ENCODE measurements around the gene MARCHF4. TPM values are rescaled to one million over a fixed set of nuclear protein-coding genes. Genes with fewer than 3 reads are reported as not detected.

Gene MARCHF4
- total RNA-seq, 2 donors from 2014 or later, result not detected

DNA sequence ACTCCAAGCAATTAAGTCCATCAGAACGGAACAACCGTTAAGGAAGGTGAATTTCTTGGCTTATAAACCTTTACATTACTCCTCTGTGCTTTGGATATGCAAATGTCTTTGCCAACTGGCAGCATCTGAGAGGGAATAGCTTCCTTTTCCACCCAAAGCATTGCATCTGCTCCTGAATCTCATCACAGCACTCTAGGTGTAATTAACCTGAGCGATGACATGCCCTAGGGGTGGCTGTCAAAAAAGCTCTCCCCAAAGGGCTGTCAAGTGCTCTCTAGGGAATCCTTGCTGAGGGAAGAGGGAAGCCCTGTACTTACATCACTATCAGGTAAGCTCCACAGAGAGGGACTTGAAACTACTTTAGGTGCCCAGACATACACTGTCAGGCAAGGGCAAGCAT lies 34.5 kb upstream of the MARCHF4 start:
- no peak overlapping the region for H3K27ac Mint-ChIP-seq
- peaks cover 23% of the 10 kb centered on the region for H3K27me3 Mint-ChIP-seq (ENCODE audit: low read depth)
- ATAC-seq (replicated peaks in 1 of 2), result no peak
- DNase-seq, result no peak
- H3K36me3 Mint-ChIP-seq (ENCODE audit: insufficient read depth in 2 of 2), result no peaks in the 10 kb centered on the region
- no peak overlapping the region for H3K4me3 Mint-ChIP-seq
- H3K4me1 Mint-ChIP-seq (ENCODE audit: low read depth), result peaks cover 5% of the 10 kb centered on the region
- no peaks in the 10 kb centered on the region for H3K9me3 Mint-ChIP-seq

DNA sequence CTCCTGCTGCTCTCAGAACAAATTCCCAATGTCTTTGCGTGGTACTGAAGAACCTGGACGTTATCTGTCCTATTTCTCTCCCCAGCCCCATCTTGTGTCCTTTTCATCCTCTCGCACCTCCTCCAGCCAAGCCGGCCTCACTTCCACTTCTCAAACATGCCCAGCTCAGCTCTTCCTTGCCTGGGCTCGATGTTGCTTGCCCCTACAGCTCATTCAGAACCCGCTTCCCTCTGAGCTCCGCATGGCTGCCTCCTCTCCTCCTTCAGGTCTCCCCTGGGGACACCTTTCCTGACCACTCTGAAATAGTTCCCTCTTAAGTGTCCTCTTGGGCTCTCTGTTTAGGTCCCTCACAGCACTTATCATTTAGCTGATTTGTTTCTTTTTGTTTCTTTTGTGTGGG lies 33.3 kb upstream of the MARCHF4 start:
- Mint-ChIP-seq H3K9me3 (no peaks in the 10 kb centered on the region), H3K4me1 (ENCODE audit: low read depth) (no peaks in the 10 kb centered on the region), H3K4me3 (no peak overlapping the region), H3K36me3 (ENCODE audit: insufficient read depth in 2 of 2) (no peaks in the 10 kb centered on the region), H3K27me3 (ENCODE audit: low read depth) (peaks cover 23% of the 10 kb centered on the region), H3K27ac (no peak overlapping the region)
- ATAC-seq (replicated peaks in 1 of 2) (no peak), DNase-seq (no peak)

DNA sequence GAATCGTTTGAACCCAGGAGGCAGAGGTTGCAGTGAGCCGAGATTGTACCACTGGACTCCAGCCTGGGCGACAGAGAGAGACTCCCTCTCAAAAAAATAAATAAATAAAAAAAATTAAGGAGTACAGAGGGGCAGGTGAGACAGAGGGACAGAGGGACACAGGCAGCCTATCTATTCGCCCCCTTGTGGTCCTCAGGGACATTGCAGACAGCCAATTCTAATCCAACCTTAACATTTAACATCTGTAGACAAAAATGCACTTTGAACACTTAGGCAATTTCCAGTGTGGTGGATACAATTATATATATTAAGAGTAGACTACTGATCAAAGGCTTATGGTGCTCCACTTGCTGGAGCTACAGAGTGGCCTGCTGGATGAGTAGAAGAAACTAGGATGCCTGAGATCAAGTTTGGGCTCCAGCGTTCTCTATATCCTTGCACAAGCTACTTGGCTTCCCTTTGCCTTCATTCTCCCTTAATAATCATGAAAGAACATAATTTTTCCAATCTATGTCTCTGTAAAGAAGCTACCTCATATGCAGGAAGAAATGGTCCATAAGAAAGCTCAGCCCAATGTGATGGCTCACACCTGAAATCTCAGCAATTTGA lies 31.8 kb upstream of the MARCHF4 start:
- Mint-ChIP-seq H3K27me3 (ENCODE audit: low read depth) (peaks cover 23% of the 10 kb centered on the region), H3K4me3 (no peak overlapping the region), H3K4me1 (ENCODE audit: low read depth) (no peaks in the 10 kb centered on the region), H3K9me3 (no peaks in the 10 kb centered on the region), H3K36me3 (ENCODE audit: insufficient read depth in 2 of 2) (no peaks in the 10 kb centered on the region), H3K27ac (no peak overlapping the region)
- peak; percentile 46 to 51 for DNase-seq
- peak; percentile 55 to 64 for ATAC-seq (replicated peaks in 1 of 2)

DNA sequence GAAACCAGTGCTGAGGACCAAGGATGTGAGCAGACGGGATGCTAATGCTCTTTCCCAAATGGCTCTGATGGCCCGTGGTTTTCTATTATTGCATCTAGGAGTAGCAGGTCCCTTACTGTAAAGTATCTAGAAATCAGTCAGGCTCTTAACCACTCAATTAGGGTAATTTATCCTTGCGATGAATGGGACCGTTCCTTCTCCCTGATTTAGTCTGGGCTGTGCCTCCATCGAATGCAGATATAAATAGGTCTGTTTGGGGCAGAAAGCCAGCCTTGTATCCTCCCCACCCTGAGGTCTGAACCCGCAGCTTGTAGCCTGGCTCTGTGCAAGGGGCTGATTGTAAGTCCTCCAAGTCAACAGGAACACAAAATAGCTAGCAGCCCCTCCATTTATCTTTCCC lies 30.5 kb upstream of the MARCHF4 start:
- ATAC-seq (replicated peaks in 1 of 2), result no peak
- Mint-ChIP-seq H3K36me3 (ENCODE audit: insufficient read depth in 2 of 2) (no peaks in the 10 kb centered on the region), H3K27me3 (ENCODE audit: low read depth) (peaks cover 14% of the 10 kb centered on the region)

DNA sequence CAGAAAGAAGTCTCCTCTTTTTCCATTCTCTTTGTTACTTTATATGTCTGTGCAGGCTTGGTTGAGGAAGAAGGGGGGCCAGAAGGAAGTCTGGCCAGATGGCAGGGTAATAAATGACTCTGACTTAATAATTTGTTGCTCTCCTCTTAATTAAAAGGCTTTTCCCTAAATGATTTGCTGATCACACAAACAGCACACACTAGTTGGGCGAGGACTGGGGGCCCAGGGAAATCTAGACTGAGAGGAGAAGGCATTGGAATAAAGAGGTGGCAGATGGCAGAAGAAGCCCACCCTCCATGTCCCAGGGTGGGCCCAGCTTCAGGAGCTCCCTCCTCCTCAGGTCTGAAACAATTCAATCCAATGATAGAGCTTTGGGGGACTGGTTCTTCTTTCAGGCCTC lies 27.3 kb upstream of the MARCHF4 start:
- ATAC-seq (replicated peaks in 1 of 2), result no peak
- Mint-ChIP-seq H3K4me3 (no peak overlapping the region), H3K27ac (no peak overlapping the region), H3K9me3 (peaks cover 0 to 2% of the 10 kb centered on the region in 2 donors), H3K27me3 (ENCODE audit: low read depth) (no peaks in the 10 kb centered on the region), H3K4me1 (ENCODE audit: low read depth) (no peaks in the 10 kb centered on the region), H3K36me3 (ENCODE audit: insufficient read depth in 2 of 2) (no peaks in the 10 kb centered on the region)
- DNase-seq, result no peak

More for the DNA sequence above, 30.5 kb upstream of the MARCHF4 start:
- no peaks in the 10 kb centered on the region for H3K4me1 Mint-ChIP-seq (ENCODE audit: low read depth)
- no peak overlapping the region for H3K27ac Mint-ChIP-seq
- DNase-seq, result no peak
- H3K4me3 Mint-ChIP-seq, result no peak overlapping the region
- no peaks in the 10 kb centered on the region for H3K9me3 Mint-ChIP-seq

DNA sequence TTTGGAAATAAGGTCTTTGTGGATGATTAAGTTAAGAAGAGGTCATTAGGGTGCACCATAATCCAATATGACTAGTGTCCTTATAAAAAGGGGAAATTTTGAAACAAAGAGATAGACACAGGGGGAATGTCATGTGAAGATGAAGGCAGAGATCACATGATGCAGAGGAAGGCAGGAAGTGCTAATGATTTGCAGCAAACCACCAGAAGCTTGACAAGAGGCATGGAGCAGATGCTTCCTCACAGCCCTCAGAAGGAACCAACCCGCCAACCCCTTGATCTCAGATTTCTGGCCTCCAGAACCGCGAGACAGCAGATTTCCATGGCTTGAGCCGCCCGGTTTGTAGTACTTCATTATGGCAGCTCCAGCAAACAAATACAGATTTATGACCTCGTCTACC lies 22.6 kb upstream of the MARCHF4 start:
- Mint-ChIP-seq H3K27ac (no peak overlapping the region), H3K27me3 (ENCODE audit: low read depth) (peaks cover 7% of the 10 kb centered on the region), H3K36me3 (ENCODE audit: insufficient read depth in 2 of 2) (no peaks in the 10 kb centered on the region), H3K9me3 (peaks cover 0 to 2% of the 10 kb centered on the region in 2 donors), H3K4me3 (no peak overlapping the region), H3K4me1 (ENCODE audit: low read depth) (no peaks in the 10 kb centered on the region)
- ATAC-seq (replicated peaks in 1 of 2) (no peak), DNase-seq (no peak)

DNA sequence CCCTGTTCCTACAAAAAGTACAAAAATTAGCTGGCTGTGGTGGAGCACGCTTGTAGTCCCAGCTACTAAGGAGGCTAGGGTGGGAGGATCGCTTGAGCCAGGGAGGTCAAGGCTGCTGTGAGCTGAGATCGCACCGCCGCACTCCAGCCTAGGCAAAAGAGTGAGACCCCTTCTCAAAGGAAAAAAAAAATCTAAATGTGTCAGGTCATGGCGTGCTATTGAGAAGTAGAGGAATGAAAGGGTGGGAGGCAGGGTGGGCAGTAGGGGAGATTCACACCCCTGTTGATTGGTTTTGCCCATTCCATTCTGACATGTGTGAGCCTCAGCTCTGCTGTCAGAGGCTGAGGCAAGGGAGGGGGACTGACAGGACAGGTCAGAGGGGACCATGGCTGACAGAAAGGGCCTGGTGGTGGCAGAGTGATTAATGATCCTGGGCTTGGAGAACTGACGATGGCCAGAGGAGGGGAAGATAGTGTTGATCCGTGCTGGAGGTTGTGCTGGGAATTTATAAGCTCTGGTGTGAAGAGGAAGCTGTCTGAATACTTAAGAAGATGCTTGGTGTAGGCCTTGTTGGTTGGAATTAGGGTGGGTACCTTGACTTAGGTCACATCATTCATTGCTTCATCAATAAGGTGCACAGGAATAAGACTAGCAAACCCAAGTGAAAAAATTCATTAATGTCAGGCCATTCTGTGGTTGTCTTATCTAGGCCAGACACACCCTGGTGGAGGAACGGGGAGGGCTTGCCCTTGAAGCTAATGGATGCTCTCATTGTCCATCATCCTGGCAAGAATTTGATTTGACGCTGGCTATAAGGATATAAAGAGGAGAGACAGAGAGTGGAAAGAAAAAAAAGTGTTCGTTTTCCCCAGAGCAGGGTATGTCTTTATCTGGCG lies 20.9 kb upstream of the MARCHF4 start:
- Mint-ChIP-seq H3K27me3 (ENCODE audit: low read depth) (peaks cover 7% of the 10 kb centered on the region), H3K4me1 (ENCODE audit: low read depth) (peaks cover 10% of the 10 kb centered on the region), H3K9me3 (peaks cover 0 to 2% of the 10 kb centered on the region in 2 donors), H3K27ac (no peak overlapping the region), H3K36me3 (ENCODE audit: insufficient read depth in 2 of 2) (no peaks in the 10 kb centered on the region), H3K4me3 (no peak overlapping the region)
- no peak for DNase-seq
- no peak for ATAC-seq (replicated peaks in 1 of 2)

DNA sequence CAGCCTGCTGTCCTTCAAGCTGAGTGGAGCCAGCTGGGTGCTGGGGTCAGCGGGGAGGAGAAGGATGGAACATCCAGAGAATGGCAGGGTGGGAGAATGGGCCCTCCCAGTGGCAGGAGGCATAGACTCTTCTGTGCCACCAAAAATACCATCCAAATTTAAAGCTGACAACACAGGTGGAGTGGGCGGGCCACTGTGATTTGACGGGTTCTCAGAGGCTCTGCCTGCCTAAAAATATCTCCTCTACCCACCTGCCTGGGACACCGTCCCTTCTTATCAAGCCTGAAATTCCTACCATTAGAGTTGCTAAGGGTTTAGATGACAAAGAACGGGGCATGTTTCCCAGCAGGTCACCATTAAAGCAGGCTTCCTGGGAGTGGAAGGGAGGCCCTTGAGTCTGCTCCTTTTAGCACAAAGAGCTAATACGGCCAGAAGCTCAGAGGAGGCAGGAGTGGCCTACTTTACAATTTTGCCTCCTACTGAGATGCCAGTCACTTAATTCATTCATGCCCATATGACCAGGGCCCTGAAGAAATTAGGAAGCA lies 19.8 kb upstream of the MARCHF4 start:
- Mint-ChIP-seq H3K27ac (no peak overlapping the region), H3K9me3 (peaks cover 0 to 2% of the 10 kb centered on the region in 2 donors), H3K4me1 (ENCODE audit: low read depth) (peaks cover 19% of the 10 kb centered on the region)

DNA sequence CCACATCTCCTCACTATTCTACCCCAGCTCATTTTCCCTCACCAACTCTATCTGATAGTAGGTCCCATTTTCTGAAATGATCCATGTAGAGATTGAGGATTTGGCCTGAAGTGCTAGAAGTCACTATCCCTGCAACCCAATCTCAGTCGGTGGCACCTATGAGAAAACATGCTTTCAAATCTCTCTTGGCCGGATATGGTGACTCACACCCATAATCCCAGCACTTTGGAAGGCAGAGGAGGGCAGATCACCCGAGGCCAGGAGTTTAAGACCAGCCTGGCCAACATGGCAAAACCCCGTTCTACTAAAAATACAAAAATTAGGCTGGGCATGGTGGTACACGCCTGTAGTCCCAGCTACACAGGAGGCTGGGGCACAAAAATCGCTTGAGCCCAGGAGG lies 19.1 kb upstream of the MARCHF4 start:
- DNase-seq (no peak), ATAC-seq (replicated peaks in 1 of 2) (no peak)
- peaks cover 7% of the 10 kb centered on the region for H3K27me3 Mint-ChIP-seq (ENCODE audit: low read depth)
- H3K36me3 Mint-ChIP-seq (ENCODE audit: insufficient read depth in 2 of 2), result peaks cover 0 to 1% of the 10 kb centered on the region in 2 donors
- peaks cover 0 to 2% of the 10 kb centered on the region in 2 donors for H3K9me3 Mint-ChIP-seq
- H3K4me1 Mint-ChIP-seq (ENCODE audit: low read depth), result peaks cover 19% of the 10 kb centered on the region
- H3K27ac Mint-ChIP-seq, result no peak overlapping the region
- no peak overlapping the region for H3K4me3 Mint-ChIP-seq

More for the DNA sequence above, 19.8 kb upstream of the MARCHF4 start:
- ATAC-seq (replicated peaks in 1 of 2), result no peak
- Mint-ChIP-seq H3K4me3 (no peak overlapping the region), H3K36me3 (ENCODE audit: insufficient read depth in 2 of 2) (no peaks in the 10 kb centered on the region), H3K27me3 (ENCODE audit: low read depth) (peaks cover 7% of the 10 kb centered on the region)
- no peak for DNase-seq

DNA sequence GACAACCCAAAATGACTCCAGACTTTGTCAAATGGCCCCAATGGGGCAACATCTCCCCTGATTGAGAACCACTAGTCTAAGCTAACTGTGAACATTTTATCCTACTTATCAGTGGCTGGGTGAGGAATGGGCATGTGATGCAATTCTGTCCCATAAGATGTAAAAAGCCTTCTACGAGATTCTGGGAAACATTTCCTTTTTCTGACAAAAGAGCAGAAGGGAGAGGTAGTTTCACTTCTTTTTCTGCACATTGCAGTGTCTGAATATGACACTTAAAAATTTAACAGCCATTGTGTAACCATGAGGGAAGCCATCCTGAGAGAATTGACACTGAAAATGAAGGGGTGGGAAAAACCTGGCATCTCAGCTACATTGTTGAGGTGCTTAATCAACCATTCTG lies 17.3 kb upstream of the MARCHF4 start:
- ATAC-seq (replicated peaks in 1 of 2), result no peak
- Mint-ChIP-seq H3K36me3 (ENCODE audit: insufficient read depth in 2 of 2) (peaks cover 0 to 1% of the 10 kb centered on the region in 2 donors), H3K4me1 (ENCODE audit: low read depth) (peaks cover 19% of the 10 kb centered on the region), H3K4me3 (no peak overlapping the region), H3K9me3 (no peaks in the 10 kb centered on the region), H3K27ac (no peak overlapping the region), H3K27me3 (ENCODE audit: low read depth) (peaks cover 7% of the 10 kb centered on the region)
- DNase-seq, result no peak

DNA sequence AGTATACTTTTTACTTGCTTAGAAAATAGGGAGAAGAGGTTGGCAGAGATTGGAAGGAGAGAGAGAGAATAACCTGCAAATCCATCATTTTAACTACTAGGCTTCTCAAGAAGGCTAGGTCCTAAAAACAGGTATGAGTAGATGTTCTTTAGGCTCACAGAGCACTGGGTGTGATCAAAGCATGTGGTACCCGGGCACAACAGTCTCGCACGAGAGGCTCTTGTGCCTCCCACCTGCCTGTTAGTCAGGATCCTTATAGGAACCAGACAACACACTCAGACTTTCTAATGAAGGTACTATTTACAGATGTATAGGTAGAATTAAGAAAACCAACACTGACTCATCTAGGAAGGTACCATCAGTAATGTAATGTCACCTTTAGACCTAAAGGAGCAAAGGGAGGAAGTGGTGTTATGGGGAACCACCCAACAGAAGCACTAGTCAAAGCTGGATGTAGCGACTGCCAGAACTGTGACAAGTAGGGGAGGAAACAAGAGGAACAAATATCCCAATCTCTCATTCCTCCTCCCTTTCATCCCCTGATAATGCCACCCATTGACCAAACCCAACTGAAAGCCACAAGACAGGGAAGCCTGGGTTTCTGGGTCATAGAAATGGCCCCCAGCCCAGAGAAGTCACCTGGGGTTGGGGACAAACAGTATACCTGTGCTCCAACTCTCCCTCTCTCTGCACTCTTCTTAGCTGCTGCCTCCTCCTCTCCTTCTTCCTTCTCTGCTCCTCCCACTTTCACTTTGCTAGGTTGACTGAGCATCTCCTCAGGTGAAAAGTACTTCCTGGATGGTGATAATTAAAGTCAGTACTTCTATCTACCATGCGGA lies 16.0 kb upstream of the MARCHF4 start:
- Mint-ChIP-seq H3K27me3 (ENCODE audit: low read depth) (peaks cover under 1% of the 10 kb centered on the region), H3K27ac (peak overlapping the region; percentile 5), H3K4me1 (ENCODE audit: low read depth) (peaks cover 19% of the 10 kb centered on the region), H3K4me3 (peak overlapping the region; percentile 3 to 12), H3K36me3 (ENCODE audit: insufficient read depth in 2 of 2) (peaks cover 0 to 1% of the 10 kb centered on the region in 2 donors), H3K9me3 (no peaks in the 10 kb centered on the region)
- DNase-seq (peak; percentile 34 to 48), ATAC-seq (replicated peaks in 1 of 2) (peak; percentile 97 to 98)

DNA sequence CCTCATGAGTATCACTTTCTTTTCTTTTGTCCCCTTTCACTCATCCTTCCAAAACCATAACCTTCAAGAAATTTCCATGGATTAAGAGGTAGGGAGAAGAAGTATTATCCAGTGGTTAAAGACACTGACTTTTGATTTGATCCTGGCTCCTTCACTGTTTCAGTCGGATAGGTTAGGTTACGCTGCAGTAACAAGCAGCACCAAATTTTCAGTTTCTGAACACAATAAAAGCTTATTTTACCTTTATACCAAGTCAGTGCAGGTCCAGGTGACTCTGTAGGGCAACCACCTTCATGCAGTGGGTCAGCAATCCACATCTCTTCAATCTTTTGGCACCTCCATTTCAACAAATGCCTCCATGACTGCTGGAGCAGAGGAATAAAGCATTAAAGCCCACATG lies 15.0 kb upstream of the MARCHF4 start:
- H3K27ac Mint-ChIP-seq, result no peak overlapping the region
- peaks cover 0 to 1% of the 10 kb centered on the region in 2 donors for H3K36me3 Mint-ChIP-seq (ENCODE audit: insufficient read depth in 2 of 2)
- no peak for ATAC-seq (replicated peaks in 1 of 2)

DNA sequence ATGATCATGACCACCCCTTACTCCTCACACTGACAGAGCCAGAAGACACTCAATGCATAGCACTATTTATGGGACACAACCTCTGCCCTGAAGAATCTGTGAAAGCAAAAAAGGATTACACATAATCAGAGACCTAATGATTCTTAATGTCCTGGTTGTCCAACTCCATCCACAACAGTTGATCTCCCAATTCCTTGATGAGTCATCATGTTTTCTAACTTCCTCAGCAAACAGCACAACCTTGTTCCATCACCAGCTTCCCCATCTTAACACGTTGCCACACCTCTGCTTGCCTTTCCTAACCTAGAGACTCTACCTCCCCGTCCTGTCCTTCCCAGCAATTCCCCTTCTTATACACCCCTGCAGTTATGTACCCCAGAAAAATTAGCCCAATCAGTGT lies 13.2 kb upstream of the MARCHF4 start:
- no peak for ATAC-seq (replicated peaks in 1 of 2)
- Mint-ChIP-seq H3K27ac (no peak overlapping the region), H3K27me3 (ENCODE audit: low read depth) (no peaks in the 10 kb centered on the region), H3K9me3 (no peaks in the 10 kb centered on the region), H3K4me3 (no peak overlapping the region), H3K4me1 (ENCODE audit: low read depth) (peaks cover 19% of the 10 kb centered on the region), H3K36me3 (ENCODE audit: insufficient read depth in 2 of 2) (peaks cover 0 to 1% of the 10 kb centered on the region in 2 donors)
- no peak for DNase-seq

More for the DNA sequence above, 15.0 kb upstream of the MARCHF4 start:
- H3K4me3 Mint-ChIP-seq, result no peak overlapping the region
- H3K9me3 Mint-ChIP-seq, result no peaks in the 10 kb centered on the region
- no peak for DNase-seq
- peaks cover 19% of the 10 kb centered on the region for H3K4me1 Mint-ChIP-seq (ENCODE audit: low read depth)
- H3K27me3 Mint-ChIP-seq (ENCODE audit: low read depth), result no peaks in the 10 kb centered on the region
